Measurements from ENCODE around the gene LRMDA. TPM values are rescaled to one million over a fixed set of nuclear protein-coding genes. Genes with fewer than 3 reads are reported as not detected.

LRMDA gene
- total RNA-seq, 6 experiments from 2014 or later = 0.32 TPM; not detected in 5

GRCh38 chr10:75773813-75774782 is 342.7 kb downstream of the LRMDA start:
- no peak for DNase-seq
- Mint-ChIP-seq H3K4me3 (peak overlapping the region; percentile 46; the same call in 1 of the 2 replicates), H3K27ac (no peak overlapping the region), H3K4me1 (ENCODE audit: low read depth) (peaks cover 30% of the 10 kb centered on the region), H3K27me3 (ENCODE audit: insufficient read depth) (peaks cover 10% of the 10 kb centered on the region), H3K9me3 (no peaks in the 10 kb centered on the region), H3K36me3 (ENCODE audit: low read depth) (no peaks in the 10 kb centered on the region)
- no peak for TF ChIP-seq CTCF (IDR thresholded peaks at IDR 0.05)

- H3K4me3 Mint-ChIP-seq = no peak overlapping the region
- no peak overlapping the region for H3K27ac Mint-ChIP-seq
- H3K4me1 Mint-ChIP-seq (ENCODE audit: low read depth) = peaks cover 30% of the 10 kb centered on the region
- TF ChIP-seq CTCF (IDR thresholded peaks at IDR 0.05) = no peak
- no peaks in the 10 kb centered on the region for H3K36me3 Mint-ChIP-seq (ENCODE audit: low read depth)
- H3K27me3 Mint-ChIP-seq (ENCODE audit: insufficient read depth) = peaks cover 10% of the 10 kb centered on the region
- H3K9me3 Mint-ChIP-seq = no peaks in the 10 kb centered on the region
- DNase-seq = no peak
These were observed 343.5 kb downstream of the LRMDA start for GRCh38 chr10:75774783-75775490.

GRCh38 chr10:75776738-75777504 is 345.5 kb downstream of the LRMDA start:
- peaks cover 15% of the 10 kb centered on the region for H3K4me1 Mint-ChIP-seq (ENCODE audit: low read depth)
- H3K9me3 Mint-ChIP-seq = no peaks in the 10 kb centered on the region
- TF ChIP-seq CTCF (IDR thresholded peaks at IDR 0.05) = no peak
- no peak overlapping the region for H3K27ac Mint-ChIP-seq
- H3K36me3 Mint-ChIP-seq (ENCODE audit: low read depth) = no peaks in the 10 kb centered on the region
- peaks cover 16% of the 10 kb centered on the region for H3K27me3 Mint-ChIP-seq (ENCODE audit: insufficient read depth)
- no peak overlapping the region for H3K4me3 Mint-ChIP-seq
- DNase-seq = no peak

- H3K27ac Mint-ChIP-seq = no peak overlapping the region
- no peaks in the 10 kb centered on the region for H3K36me3 Mint-ChIP-seq (ENCODE audit: low read depth)
- DNase-seq = no peak
- no peak for TF ChIP-seq CTCF (IDR thresholded peaks at IDR 0.05)
- H3K4me1 Mint-ChIP-seq (ENCODE audit: low read depth) = peaks cover 4% of the 10 kb centered on the region
- H3K4me3 Mint-ChIP-seq = no peak overlapping the region
- H3K9me3 Mint-ChIP-seq = no peaks in the 10 kb centered on the region
- H3K27me3 Mint-ChIP-seq (ENCODE audit: insufficient read depth) = peaks cover 30% of the 10 kb centered on the region
These were observed 347.2 kb downstream of the LRMDA start for GRCh38 chr10:75778665-75779064.

- no peak for TF ChIP-seq CTCF (IDR thresholded peaks at IDR 0.05)
- Mint-ChIP-seq H3K4me1 (ENCODE audit: low read depth) (no peaks in the 10 kb centered on the region), H3K36me3 (ENCODE audit: low read depth) (no peaks in the 10 kb centered on the region), H3K4me3 (no peak overlapping the region), H3K27ac (no peak overlapping the region), H3K27me3 (ENCODE audit: insufficient read depth) (peaks cover 36% of the 10 kb centered on the region), H3K9me3 (no peaks in the 10 kb centered on the region)
- DNase-seq = no peak
These were observed 347.9 kb downstream of the LRMDA start for GRCh38 chr10:75779276-75779675.
